Measurements from ENCODE around the gene GMDS.

DNA sequence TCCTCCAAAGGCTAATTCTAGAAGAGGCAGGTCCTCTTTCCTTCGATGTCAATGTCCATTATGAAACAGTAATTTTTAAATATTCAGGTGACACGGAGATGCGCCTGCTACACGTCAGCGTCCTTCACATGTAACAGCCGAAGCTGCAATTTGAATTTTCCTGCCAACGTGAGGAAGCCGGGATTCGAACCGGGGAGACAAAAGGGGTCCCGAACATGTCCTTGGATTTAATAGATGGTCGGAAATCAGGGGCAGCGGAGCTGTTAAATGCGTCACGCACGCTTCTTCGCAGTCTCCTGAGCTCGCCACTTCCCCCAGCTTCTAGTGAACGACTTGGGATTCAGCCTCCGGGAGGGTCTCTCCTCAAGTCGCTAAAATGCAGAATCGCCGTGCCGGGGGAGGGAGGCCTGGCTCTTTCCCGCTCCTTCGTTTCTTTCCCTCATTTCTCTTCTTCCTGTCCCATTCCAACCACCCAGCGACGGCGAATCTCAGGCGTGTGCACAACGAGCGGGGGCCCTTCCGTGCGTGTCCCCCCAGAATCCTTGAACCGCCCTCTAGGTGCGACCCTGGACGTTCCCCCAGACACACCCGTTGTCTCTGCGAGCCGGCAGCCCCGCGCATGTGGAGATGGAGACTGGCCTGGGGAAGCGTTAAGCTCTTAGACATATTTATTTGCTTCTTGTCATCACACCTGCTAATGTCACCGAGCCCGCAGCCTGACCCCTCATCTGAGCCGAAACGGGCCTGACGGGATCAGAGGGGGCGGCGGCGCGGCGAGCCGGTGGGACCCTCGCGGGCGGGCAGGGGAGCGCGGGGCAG is 637.0 kb downstream of the GMDS start:
- TF ChIP-seq TAF1 (IDR thresholded peaks at IDR 0.05; ENCODE audit: borderline replicate concordance, low read depth, low read length) (no peak), FOXM1 (IDR thresholded peaks at IDR 0.05; ENCODE audit: low read depth) (no peak), RAD21 (IDR thresholded peaks at IDR 0.05; ENCODE audit: low read length) (no peak), GABPA (IDR thresholded peaks at IDR 0.05; ENCODE audit: low read depth) (no peak), NRF1 (IDR thresholded peaks at IDR 0.05; ENCODE audit: low read depth, low read length) (no peak), EZH2phosphoT487 (IDR thresholded peaks at IDR 0.05; ENCODE audit: borderline replicate concordance, low read depth) (no peak), RCOR1 (IDR thresholded peaks at IDR 0.05; ENCODE audit: low read length) (no peak)
- TF ChIP-seq, protein P1, sequence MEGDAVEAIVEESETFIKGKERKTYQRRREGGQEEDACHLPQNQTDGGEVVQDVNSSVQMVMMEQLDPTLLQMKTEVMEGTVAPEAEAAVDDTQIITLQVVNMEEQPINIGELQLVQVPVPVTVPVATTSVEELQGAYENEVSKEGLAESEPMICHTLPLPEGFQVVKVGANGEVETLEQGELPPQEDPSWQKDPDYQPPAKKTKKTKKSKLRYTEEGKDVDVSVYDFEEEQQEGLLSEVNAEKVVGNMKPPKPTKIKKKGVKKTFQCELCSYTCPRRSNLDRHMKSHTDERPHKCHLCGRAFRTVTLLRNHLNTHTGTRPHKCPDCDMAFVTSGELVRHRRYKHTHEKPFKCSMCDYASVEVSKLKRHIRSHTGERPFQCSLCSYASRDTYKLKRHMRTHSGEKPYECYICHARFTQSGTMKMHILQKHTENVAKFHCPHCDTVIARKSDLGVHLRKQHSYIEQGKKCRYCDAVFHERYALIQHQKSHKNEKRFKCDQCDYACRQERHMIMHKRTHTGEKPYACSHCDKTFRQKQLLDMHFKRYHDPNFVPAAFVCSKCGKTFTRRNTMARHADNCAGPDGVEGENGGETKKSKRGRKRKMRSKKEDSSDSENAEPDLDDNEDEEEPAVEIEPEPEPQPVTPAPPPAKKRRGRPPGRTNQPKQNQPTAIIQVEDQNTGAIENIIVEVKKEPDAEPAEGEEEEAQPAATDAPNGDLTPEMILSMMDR (IDR thresholded peaks at IDR 0.05): no peak

All from SK-N-SH (cell line).